ENCODE results near the gene TNS2. TPM values are rescaled to one million over a fixed set of nuclear protein-coding genes. Genes with fewer than 3 reads are reported as not detected.

TNS2 gene
- polyA plus RNA-seq, 1 of the 3 experiments (the other 2 are of a cell fraction) = 50.0 TPM

DNA sequence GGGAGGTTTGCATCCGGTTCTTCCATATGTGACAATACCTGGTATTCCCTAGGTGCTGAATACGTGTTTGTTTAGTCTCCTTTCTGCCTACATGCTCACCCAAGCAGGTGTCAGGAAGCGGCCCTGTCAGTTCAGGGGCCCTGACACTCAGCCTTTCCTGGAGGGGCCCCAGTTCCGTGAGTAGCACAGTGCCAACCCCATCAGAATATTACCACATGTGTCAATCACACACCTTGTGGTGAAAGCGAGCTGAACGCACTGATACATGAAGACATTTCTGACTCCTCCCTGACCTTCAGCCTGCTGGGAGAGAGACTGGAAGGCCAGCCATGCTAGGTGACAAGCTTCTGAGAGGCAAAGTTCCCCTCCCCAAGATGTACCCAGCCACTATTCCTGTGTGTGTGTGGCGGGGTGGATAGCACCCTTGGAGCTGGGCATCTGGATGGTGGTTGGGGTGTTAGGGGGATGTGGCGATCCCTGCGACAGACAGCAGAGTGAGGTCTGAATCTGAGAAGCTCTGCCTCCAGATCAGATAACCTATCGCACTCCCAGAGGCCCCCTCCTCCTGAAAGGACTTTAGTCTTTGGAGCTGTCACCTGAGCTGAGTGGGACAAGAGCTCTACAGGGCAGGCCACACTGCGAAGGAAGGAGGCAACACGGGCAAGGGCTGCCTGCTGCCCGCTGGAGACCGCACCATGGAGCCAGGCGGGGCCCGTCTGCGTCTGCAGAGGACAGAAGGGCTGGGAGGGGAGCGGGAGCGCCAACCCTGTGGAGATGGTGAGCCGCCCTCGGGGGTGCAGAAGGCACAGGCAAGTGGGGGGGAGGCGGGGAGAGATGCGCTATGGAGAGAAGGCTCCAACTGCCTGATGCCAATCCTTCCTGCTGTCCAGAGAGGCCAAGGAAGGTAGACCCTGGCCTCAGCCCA lies 53.3 kb downstream of the TNS2 start, which contains the start of gene SOAT2:
Gene SOAT2, plus strand, starts transcription at position 604 of the 925 bp plus-strand sequence. Its CDS starts 92 bp downstream, at position 696.
- 89% methylated on average over 18 of the region's 23 CpGs for WGBS (ENCODE audit: low lambda C conversion rate)

More for the DNA sequence above, 53.3 kb downstream of the TNS2 start, which contains the start of gene SOAT2:
- Histone ChIP-seq H3F3A (replicated peaks; ENCODE audit: insufficient read depth) (peaks cover 16% of the 10 kb centered on the region), H3K27me3 (ENCODE audit: insufficient read depth) (no peaks in the 10 kb centered on the region), H3K36me3 (replicated peaks in 1 of 2; ENCODE audit: control insufficient read depth in 1 of 2, insufficient read depth in 2 of 2, low read length in 1 of 2) (peaks cover 8% of the 10 kb centered on the region in 2 experiments), H3K4me1 (ENCODE audit: control insufficient read depth in 1 of 2, insufficient read depth in 2 of 2, low read depth in 1 of 2, low read length in 1 of 2) (peaks cover 0 to 23% of the 10 kb centered on the region in 2 experiments; a peak in 1 of 4 replicates), H3K4me3 (ENCODE audit: low read depth in 2 of 2, low read length in 1 of 2) (no peak within 1 kb of the TSS), H3K27ac (ENCODE audit: low read depth in 2 of 2, low read length in 1 of 2) (no peak within 1 kb of the TSS), H3K9me2 (no peaks in the 10 kb centered on the region), H3K79me2 (ENCODE audit: insufficient read depth) (peaks cover 5% of the 10 kb centered on the region; the same call in 1 of the 2 replicates), H3K4me2 (no peak within 1 kb of the TSS), H2AFZ (ENCODE audit: low read depth) (no peak within 1 kb of the TSS), H3K9me3 (no peaks in the 10 kb centered on the region), H4K20me1 (ENCODE audit: insufficient read depth) (no peaks in the 10 kb centered on the region), H3K9ac (no peak within 1 kb of the TSS)
- no peak for TF ChIP-seq IRF3 (IDR thresholded peaks at IDR 0.05; ENCODE audit: low read depth, low read length)
- no peak for TF ChIP-seq RAD21 (IDR thresholded peaks at IDR 0.05; ENCODE audit: low read length)
- no peak for TF ChIP-seq TEAD4 (IDR thresholded peaks at IDR 0.05; ENCODE audit: borderline replicate concordance, insufficient read depth)
- TF ChIP-seq EZH2phosphoT487 (IDR thresholded peaks at IDR 0.05; ENCODE audit: borderline replicate concordance, low read depth) = no peak
- TF ChIP-seq, protein P1, sequence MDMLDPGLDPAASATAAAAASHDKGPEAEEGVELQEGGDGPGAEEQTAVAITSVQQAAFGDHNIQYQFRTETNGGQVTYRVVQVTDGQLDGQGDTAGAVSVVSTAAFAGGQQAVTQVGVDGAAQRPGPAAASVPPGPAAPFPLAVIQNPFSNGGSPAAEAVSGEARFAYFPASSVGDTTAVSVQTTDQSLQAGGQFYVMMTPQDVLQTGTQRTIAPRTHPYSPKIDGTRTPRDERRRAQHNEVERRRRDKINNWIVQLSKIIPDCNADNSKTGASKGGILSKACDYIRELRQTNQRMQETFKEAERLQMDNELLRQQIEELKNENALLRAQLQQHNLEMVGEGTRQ (IDR thresholded peaks at IDR 0.05; ENCODE audit: borderline replicate concordance, low read depth, low read length) = no peak
- TF ChIP-seq, protein P2, sequence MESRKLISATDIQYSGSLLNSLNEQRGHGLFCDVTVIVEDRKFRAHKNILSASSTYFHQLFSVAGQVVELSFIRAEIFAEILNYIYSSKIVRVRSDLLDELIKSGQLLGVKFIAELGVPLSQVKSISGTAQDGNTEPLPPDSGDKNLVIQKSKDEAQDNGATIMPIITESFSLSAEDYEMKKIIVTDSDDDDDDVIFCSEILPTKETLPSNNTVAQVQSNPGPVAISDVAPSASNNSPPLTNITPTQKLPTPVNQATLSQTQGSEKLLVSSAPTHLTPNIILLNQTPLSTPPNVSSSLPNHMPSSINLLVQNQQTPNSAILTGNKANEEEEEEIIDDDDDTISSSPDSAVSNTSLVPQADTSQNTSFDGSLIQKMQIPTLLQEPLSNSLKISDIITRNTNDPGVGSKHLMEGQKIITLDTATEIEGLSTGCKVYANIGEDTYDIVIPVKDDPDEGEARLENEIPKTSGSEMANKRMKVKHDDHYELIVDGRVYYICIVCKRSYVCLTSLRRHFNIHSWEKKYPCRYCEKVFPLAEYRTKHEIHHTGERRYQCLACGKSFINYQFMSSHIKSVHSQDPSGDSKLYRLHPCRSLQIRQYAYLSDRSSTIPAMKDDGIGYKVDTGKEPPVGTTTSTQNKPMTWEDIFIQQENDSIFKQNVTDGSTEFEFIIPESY (IDR thresholded peaks at IDR 0.05; ENCODE audit: borderline replicate concordance, low read depth) = no peak
- TF ChIP-seq SMC3 (IDR thresholded peaks at IDR 0.05; ENCODE audit: low read depth, low read length) = no peak
- TF ChIP-seq EP300 (IDR thresholded peaks at IDR 0.05; ENCODE audit: borderline replicate concordance in 1 of 2, low read depth in 1 of 2, low read length in 1 of 2) = no peak
- TF ChIP-seq, protein P3, sequence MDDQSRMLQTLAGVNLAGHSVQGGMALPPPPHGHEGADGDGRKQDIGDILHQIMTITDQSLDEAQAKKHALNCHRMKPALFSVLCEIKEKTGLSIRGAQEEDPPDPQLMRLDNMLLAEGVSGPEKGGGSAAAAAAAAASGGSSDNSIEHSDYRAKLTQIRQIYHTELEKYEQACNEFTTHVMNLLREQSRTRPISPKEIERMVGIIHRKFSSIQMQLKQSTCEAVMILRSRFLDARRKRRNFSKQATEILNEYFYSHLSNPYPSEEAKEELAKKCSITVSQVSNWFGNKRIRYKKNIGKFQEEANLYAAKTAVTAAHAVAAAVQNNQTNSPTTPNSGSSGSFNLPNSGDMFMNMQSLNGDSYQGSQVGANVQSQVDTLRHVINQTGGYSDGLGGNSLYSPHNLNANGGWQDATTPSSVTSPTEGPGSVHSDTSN (IDR thresholded peaks at IDR 0.05) = no peak
- TF ChIP-seq TAF1 (IDR thresholded peaks at IDR 0.05; ENCODE audit: borderline replicate concordance, low read depth, low read length) = no peak
- CTCF ChIA-PET = interaction anchor here (1.0 to 7.6 kb wide), 11 partner anchors 9 to 185 kb away, joined by 3 to 385 read pairs (median 4); no protein-coding TSS in a partner anchor
- no peak for DNase-seq
- POLR2A ChIA-PET = interaction anchor here (1.0 to 1.1 kb wide), 2 partner anchors 24 to 37 kb away, joined by 3 read pairs; partner anchors contain the start of gene SPRYD3

Measured in SK-N-SH (cell line).